SIG-M5 treated with dmso at 0.1 percent for 504 hours (cell line): ENCODE results near the gene PKN1.
"Not testable (repeated sequence)": the region's sequence is repeated elsewhere in the genome, so short reads cannot be mapped to it uniquely, and the experiment has no call there.

ENCODE experiments used
- DNase-seq: peaks from one replicate; lab custom pipeline; 2025; ENCODE audit not compliant: unreplicated experiment; lab: John Stamatoyannopoulos, UW

Gene PKN1

GRCh38 chr19:14432791-14433553 lies at the start of gene PKN1:
PKN1 (plus strand) TSS chr19:14433306; CDS start chr19:14433522, 216 bp downstream.
- no peak for DNase-seq

GRCh38 chr19:14383661-14384555 lies 49.2 kb upstream of the PKN1 start:
- peak; percentile 63 for DNase-seq

GRCh38 chr19:14385492-14385891 lies 47.6 kb upstream of the PKN1 start:
- DNase-seq, result no peak

- DNase-seq, result no peak
Measured at GRCh38 chr19:14390548-14390947, 42.6 kb upstream of the PKN1 start.

GRCh38 chr19:14391156-14391821 lies 41.8 kb upstream of the PKN1 start:
- no peak for DNase-seq

- no peak for DNase-seq
Measured at GRCh38 chr19:14393329-14393728, 39.8 kb upstream of the PKN1 start.

- DNase-seq, result no peak
Measured at GRCh38 chr19:14394167-14394566, 38.9 kb upstream of the PKN1 start.

- no peak for DNase-seq
Measured at GRCh38 chr19:14395262-14395661, 37.8 kb upstream of the PKN1 start.

- no peak for DNase-seq
Measured at GRCh38 chr19:14395710-14396336, 37.3 kb upstream of the PKN1 start.

GRCh38 chr19:14396730-14397129 lies 36.4 kb upstream of the PKN1 start:
- not testable (repeated sequence) for DNase-seq

GRCh38 chr19:14397168-14397567 lies 35.9 kb upstream of the PKN1 start:
- DNase-seq, result not testable (repeated sequence)

GRCh38 chr19:14400951-14401431 lies 32.1 kb upstream of the PKN1 start:
- no peak for DNase-seq

GRCh38 chr19:14401468-14402195 lies 31.5 kb upstream of the PKN1 start:
- DNase-seq, result no peak

GRCh38 chr19:14402332-14403144 lies 30.6 kb upstream of the PKN1 start:
- no peak for DNase-seq

GRCh38 chr19:14403145-14403930 lies 29.8 kb upstream of the PKN1 start:
- not testable (repeated sequence) for DNase-seq

- DNase-seq, result no peak
Measured at GRCh38 chr19:14404312-14404711, 28.8 kb upstream of the PKN1 start.

GRCh38 chr19:14405380-14405757 lies 27.7 kb upstream of the PKN1 start:
- DNase-seq, result no peak

GRCh38 chr19:14405758-14406644 lies 27.1 kb upstream of the PKN1 start:
- DNase-seq, result peak; percentile 82
